Natural killer cell (primary cell): ENCODE measurements around the gene OR2T10. TPM values are rescaled to one million over a fixed set of nuclear protein-coding genes. Genes with fewer than 3 reads are reported as not detected.

ENCODE experiments used
- ATAC-seq, 3 donors: fragments of 150-1000 bp in 2 of 3; fragments of 200-7000 bp in 1 of 3; cut with Tn5 transposase; 1 replicate in 1 of 3; 2 replicates in 2 of 3; pipeline ENCODE4 v1.10.0; 2021; ENCODE audit warnings: mild to moderate bottlenecking in 2 of 3, moderate library complexity in 2 of 3
- DNase-seq, 2 donors: peaks; one replicate each; pipeline versions ENCODE4 v3.0.0 to v3.0.0-alpha.2; 2013 to 2021; ENCODE audit warnings: mixed read lengths in 1 of 2
- H3K27ac ChIP-seq: one replicate; pipeline ENCODE4 v1.5.1; 2013; ENCODE audit warnings: mild to moderate bottlenecking, low read length
- H3K27me3 ChIP-seq: one replicate; pipeline ENCODE4 v1.6.1; 2013; ENCODE audit warnings: low read length; ENCODE audit not compliant: control insufficient read depth, insufficient read depth
- H3K36me3 ChIP-seq: one replicate; pipeline ENCODE4 v1.6.1; 2013; ENCODE audit warnings: low read length; ENCODE audit not compliant: control insufficient read depth, insufficient read depth
- H3K4me1 ChIP-seq: one replicate; pipeline ENCODE4 v1.6.1; 2013; ENCODE audit warnings: low read length; ENCODE audit not compliant: control insufficient read depth, insufficient read depth
- H3K4me3 ChIP-seq: one replicate; pipeline ENCODE4 v1.5.1; 2013; ENCODE audit warnings: low read length
- H3K9me3 ChIP-seq: one replicate; pipeline ENCODE4 v1.6.1; 2013; ENCODE audit warnings: low read length; ENCODE audit not compliant: control insufficient read depth, insufficient read depth
- H3K27ac Mint-ChIP-seq, 2 donors: one replicate each; pipeline ENCODE4 v1.8.0; 2022; ENCODE audit warnings: mild to moderate bottlenecking in 2 of 2, mixed read lengths in 2 of 2, moderate library complexity in 1 of 2
- H3K27me3 Mint-ChIP-seq, 2 donors: one replicate each; pipeline ENCODE4 v1.8.0; 2022; ENCODE audit warnings: low read depth in 2 of 2, mixed read lengths in 2 of 2
- H3K36me3 Mint-ChIP-seq: one replicate; pipeline ENCODE4 v1.8.0; 2022; ENCODE audit warnings: mixed read lengths
- H3K4me1 Mint-ChIP-seq, 2 donors: one replicate each; pipeline ENCODE4 v1.8.0; 2022; ENCODE audit warnings: mixed read lengths in 2 of 2
- H3K4me3 Mint-ChIP-seq: one replicate; pipeline ENCODE4 v1.8.0; 2022; ENCODE audit warnings: mild to moderate bottlenecking, moderate library complexity, mixed read lengths
- H3K9me3 Mint-ChIP-seq, 2 donors: one replicate each; pipeline ENCODE4 v1.8.0; 2022; ENCODE audit warnings: mixed read lengths in 2 of 2
- WGBS: methylation state at CpG from one replicate; pipeline ENCODE4 v1.1.7; 2013; ENCODE audit warnings: missing lambda C conversion rate; ENCODE audit not compliant: insufficient coverage; 5-methylcytosine and 5-hydroxymethylcytosine counted together
- intact Hi-C: fragments of 100-400 bp; cut with micrococcal nuclease; formaldehyde crosslinking; loops from one replicate; pipeline ENCODE4 v1.14.2; 2022
- total RNA-seq, 4 donors: library from RNA; stranded (reverse); fragments of 120-200 nt in 1 of 4; gene quantifications; one replicate each; pipeline versions ENCODE4 v1.2.3 to v1.2.4, GENCODE V29; 2013 to 2022
- TF ChIP-seq, protein P1 (sequence below): fragments of 200-600 bp; IDR thresholded peaks from one replicate; pipeline ENCODE4 v1.8.0; 2022; ENCODE audit warnings: antibody characterized with exemption

The OR2T10 gene
- total RNA-seq, 3 donors from 2014 or later (not counting 1 experiment from before 2014, with no cell fraction given): not detected

DNA sequence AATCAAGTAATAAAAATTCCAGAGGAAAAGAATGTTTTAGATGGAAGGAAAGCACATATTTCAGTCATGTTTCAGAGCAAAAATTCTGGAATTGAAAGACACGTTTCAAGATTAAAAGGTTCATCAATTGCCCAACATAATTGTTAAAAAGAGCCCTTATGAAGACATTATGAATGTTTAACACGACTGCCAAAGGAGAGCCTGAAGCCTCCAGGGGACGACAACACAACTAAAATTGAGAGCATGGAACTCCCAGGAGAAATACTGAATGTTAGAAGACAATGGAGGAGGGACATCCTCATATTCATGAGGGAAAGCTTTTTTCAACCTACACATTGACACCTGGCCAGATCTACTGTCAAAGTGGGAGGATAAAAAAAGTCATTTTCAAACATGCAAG is 21.4 kb upstream of the OR2T10 start:
- no peaks in the 10 kb centered on the region for H3K27me3 ChIP-seq
- ATAC-seq (no peak), DNase-seq (peak in 1 of 2 donors; percentile 41)
- Mint-ChIP-seq H3K27me3 (peaks cover 4 to 19% of the 10 kb centered on the region in 2 donors), H3K36me3 (no peaks in the 10 kb centered on the region), H3K4me3 (no peak overlapping the region), H3K9me3 (no peaks in the 10 kb centered on the region), H3K27ac (no peak overlapping the region), H3K4me1 (no peaks in the 10 kb centered on the region)
- intact Hi-C loops: no loop called here
- H3K36me3 ChIP-seq: no peaks in the 10 kb centered on the region
- TF ChIP-seq, protein P1, sequence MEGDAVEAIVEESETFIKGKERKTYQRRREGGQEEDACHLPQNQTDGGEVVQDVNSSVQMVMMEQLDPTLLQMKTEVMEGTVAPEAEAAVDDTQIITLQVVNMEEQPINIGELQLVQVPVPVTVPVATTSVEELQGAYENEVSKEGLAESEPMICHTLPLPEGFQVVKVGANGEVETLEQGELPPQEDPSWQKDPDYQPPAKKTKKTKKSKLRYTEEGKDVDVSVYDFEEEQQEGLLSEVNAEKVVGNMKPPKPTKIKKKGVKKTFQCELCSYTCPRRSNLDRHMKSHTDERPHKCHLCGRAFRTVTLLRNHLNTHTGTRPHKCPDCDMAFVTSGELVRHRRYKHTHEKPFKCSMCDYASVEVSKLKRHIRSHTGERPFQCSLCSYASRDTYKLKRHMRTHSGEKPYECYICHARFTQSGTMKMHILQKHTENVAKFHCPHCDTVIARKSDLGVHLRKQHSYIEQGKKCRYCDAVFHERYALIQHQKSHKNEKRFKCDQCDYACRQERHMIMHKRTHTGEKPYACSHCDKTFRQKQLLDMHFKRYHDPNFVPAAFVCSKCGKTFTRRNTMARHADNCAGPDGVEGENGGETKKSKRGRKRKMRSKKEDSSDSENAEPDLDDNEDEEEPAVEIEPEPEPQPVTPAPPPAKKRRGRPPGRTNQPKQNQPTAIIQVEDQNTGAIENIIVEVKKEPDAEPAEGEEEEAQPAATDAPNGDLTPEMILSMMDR: no peak
- H3K9me3 ChIP-seq: no peaks in the 10 kb centered on the region
- no peaks in the 10 kb centered on the region for H3K4me1 ChIP-seq
- WGBS: 8% methylated on average over 3 of the region's 3 CpGs
- H3K4me3 ChIP-seq: no peak overlapping the region
- no peak overlapping the region for H3K27ac ChIP-seq

DNA sequence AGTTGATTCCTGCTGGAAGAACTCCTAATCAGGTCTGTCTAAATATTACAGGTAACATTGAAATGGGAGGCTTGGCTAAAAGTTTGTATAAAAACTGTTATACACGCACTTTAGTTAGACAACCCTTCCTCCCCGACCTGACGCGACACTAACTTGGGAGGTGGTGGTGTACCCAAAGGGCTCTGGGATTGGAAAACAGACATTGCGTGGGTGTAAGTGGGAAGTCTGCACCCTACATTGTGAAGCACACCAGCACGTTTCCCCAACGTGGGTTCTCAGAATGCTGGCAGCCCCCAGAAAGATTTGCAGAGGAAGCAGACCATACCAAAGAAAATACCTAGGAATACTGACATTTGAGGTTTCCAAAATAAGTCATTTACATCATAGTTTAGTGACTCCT is 20.6 kb upstream of the OR2T10 start:
- no peaks in the 10 kb centered on the region for H3K36me3 Mint-ChIP-seq
- no peak for ATAC-seq
- no peaks in the 10 kb centered on the region for H3K4me1 Mint-ChIP-seq

DNA sequence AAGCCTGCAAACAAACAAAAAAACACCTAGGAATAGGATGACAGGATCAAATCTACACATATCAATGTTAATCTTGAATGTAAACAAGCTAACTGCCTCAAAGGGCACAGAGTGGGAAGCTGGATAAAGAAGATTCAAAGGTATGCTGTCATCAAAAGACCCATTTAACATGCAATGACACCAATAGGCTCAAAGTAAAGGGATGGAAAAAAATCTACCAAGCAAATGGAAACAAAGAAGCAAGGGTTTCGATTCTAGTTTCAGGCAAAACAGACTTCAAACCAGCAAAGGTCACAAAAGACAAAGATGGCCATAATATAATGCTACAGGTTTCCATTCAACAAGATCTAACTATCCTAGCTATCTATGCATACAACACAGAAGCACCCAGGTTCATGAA is 16.2 kb upstream of the OR2T10 start:
- TF ChIP-seq, protein P1: no peak
- no peak overlapping the region for H3K4me3 ChIP-seq
- 72% methylated on average over 1 of the region's 1 CpG for WGBS
- intact Hi-C loops: no loop called here
- H3K27ac Mint-ChIP-seq: no peak overlapping the region
- H3K27me3 ChIP-seq: no peaks in the 10 kb centered on the region
- no peaks in the 10 kb centered on the region for H3K36me3 Mint-ChIP-seq
- ATAC-seq (no peak), DNase-seq (no peak)
- no peaks in the 10 kb centered on the region for H3K36me3 ChIP-seq
- no peaks in the 10 kb centered on the region for H3K9me3 ChIP-seq
- peaks cover 2 to 20% of the 10 kb centered on the region in 2 donors for H3K27me3 Mint-ChIP-seq
- no peaks in the 10 kb centered on the region for H3K9me3 Mint-ChIP-seq
- no peaks in the 10 kb centered on the region for H3K4me1 Mint-ChIP-seq
- H3K4me3 Mint-ChIP-seq: no peak overlapping the region
- H3K27ac ChIP-seq: no peak overlapping the region
- H3K4me1 ChIP-seq: no peaks in the 10 kb centered on the region

More for the DNA sequence above, 20.6 kb upstream of the OR2T10 start:
- Histone ChIP-seq H3K36me3 (no peaks in the 10 kb centered on the region), H3K4me3 (no peak overlapping the region), H3K4me1 (no peaks in the 10 kb centered on the region), H3K27me3 (no peaks in the 10 kb centered on the region), H3K27ac (no peak overlapping the region), H3K9me3 (no peaks in the 10 kb centered on the region)
- Mint-ChIP-seq H3K27ac (no peak overlapping the region), H3K27me3 (peaks cover 4 to 20% of the 10 kb centered on the region in 2 donors), H3K9me3 (no peaks in the 10 kb centered on the region), H3K4me3 (no peak overlapping the region)
- DNase-seq: no peak
- intact Hi-C loops: no loop called here
- 92% methylated on average over 7 of the region's 7 CpGs for WGBS
- TF ChIP-seq, protein P1: no peak

DNA sequence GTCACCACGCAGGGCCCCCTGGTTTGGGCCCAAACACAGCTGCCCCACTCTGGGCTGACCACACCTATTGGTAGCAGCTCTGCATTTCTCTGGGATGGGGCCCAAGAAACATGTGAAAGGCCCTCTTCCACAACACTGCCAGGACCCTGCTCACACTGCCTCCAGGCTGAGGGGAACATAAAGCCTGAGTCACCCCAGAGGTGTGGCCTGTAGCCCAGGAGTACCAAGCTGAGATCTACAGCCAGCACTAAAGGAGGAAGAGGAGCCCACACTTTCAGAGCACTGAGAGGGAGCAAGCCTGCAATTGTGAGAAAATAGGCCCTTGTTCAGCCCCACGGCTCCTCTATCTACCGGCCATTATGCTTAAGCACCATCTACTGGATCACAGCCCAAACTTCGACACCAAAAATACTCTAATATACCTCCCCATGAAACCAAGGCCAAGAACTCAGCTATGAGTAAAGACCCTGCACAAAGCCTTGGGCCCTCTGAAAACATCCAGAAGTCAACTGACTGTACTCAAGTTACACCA is 14.4 kb upstream of the OR2T10 start:
- Histone ChIP-seq H3K27ac (no peak overlapping the region), H3K4me3 (no peak overlapping the region), H3K9me3 (no peaks in the 10 kb centered on the region), H3K27me3 (no peaks in the 10 kb centered on the region), H3K4me1 (no peaks in the 10 kb centered on the region), H3K36me3 (no peaks in the 10 kb centered on the region)
- DNase-seq (peak in 1 of 2 donors; percentile 4), ATAC-seq (no peak)
- Mint-ChIP-seq H3K27ac (no peak overlapping the region), H3K4me3 (no peak overlapping the region), H3K9me3 (no peaks in the 10 kb centered on the region), H3K4me1 (no peaks in the 10 kb centered on the region), H3K36me3 (no peaks in the 10 kb centered on the region), H3K27me3 (peaks cover 2 to 20% of the 10 kb centered on the region in 2 donors)
- TF ChIP-seq, protein P1: no peak
- WGBS: 95% methylated on average over 4 of the region's 4 CpGs
- intact Hi-C loops: no loop called here
